Fibroblast of lung (primary cell): Measurements from ENCODE around the gene DPPA2.

Source experiments
- EZH2 ChIP-seq: IDR thresholded peaks from 2 replicates; pipeline ENCODE4 v1.5.1; 2012; ENCODE audit warnings: low read length, control low read depth, mild to moderate bottlenecking; ENCODE audit errors: missing control alignments
- TF ChIP-seq, protein P1 (sequence below), 2 donors: IDR thresholded peaks in 1 of 2; conservative IDR thresholded peaks in 1 of 2; 1 replicate in 1 of 2; 2 replicates in 1 of 2; pipeline ENCODE4 v1.5.1; 2011 to 2012; ENCODE audit warnings: low read length in 2 of 2, control low read depth in 1 of 2, inconsistent platforms in 1 of 2, low read depth in 1 of 2, mild to moderate bottlenecking in 1 of 2

GRCh38 chr3:109270779-109271178, 45.5 kb downstream of the DPPA2 start:
- TF ChIP-seq EZH2 = no peak
- TF ChIP-seq, protein P1, sequence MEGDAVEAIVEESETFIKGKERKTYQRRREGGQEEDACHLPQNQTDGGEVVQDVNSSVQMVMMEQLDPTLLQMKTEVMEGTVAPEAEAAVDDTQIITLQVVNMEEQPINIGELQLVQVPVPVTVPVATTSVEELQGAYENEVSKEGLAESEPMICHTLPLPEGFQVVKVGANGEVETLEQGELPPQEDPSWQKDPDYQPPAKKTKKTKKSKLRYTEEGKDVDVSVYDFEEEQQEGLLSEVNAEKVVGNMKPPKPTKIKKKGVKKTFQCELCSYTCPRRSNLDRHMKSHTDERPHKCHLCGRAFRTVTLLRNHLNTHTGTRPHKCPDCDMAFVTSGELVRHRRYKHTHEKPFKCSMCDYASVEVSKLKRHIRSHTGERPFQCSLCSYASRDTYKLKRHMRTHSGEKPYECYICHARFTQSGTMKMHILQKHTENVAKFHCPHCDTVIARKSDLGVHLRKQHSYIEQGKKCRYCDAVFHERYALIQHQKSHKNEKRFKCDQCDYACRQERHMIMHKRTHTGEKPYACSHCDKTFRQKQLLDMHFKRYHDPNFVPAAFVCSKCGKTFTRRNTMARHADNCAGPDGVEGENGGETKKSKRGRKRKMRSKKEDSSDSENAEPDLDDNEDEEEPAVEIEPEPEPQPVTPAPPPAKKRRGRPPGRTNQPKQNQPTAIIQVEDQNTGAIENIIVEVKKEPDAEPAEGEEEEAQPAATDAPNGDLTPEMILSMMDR (conservative IDR thresholded peaks at IDR 0.05 in 1 of 2, IDR thresholded peaks at IDR 0.05 in 1 of 2; ENCODE audit: low read depth in 1 of 2, low read length in 2 of 2) = no peak
